CD4-positive, alpha-beta T cell (primary cell): ENCODE data around the gene EIF3L. TPM values are rescaled to one million over a fixed set of nuclear protein-coding genes. Genes with fewer than 3 reads are reported as not detected.

Experiments used
- ATAC-seq: fragments of 200-7000 bp; cut with Tn5 transposase; one replicate; pipeline ENCODE4 v1.10.0; 2022; ENCODE audit warnings: mild to moderate bottlenecking; ENCODE audit not compliant: poor library complexity
- CTCF ChIA-PET: fragments of 350-600 bp; sonication (Branson Sonifier 250); formaldehyde crosslinking; loops from one replicate; lab custom pipeline; 2021; ENCODE audit warnings: antibody characterized with exemption, inconsistent platforms; lab: Charles Lee
- POLR2A ChIA-PET: fragments of 350-600 bp; sonication (Branson Sonifier 250); formaldehyde crosslinking; loops from one replicate; lab custom pipeline; 2021; ENCODE audit warnings: antibody characterized with exemption, inconsistent platforms; lab: Charles Lee
- DNase-seq, 14 experiments: peaks; one replicate each; pipeline ENCODE4 v3.0.0-alpha.2; 2013 to 2020; ENCODE audit warnings: mixed read lengths in 2 of 14
- H3K27ac ChIP-seq, 2 donors: one replicate each; pipeline versions ENCODE4 v1.5.1 to v1.7.0; 2013; ENCODE audit warnings: low read length in 2 of 2, low read depth in 1 of 2, mild to moderate bottlenecking in 1 of 2
- H3K27me3 ChIP-seq, 2 experiments: 1 replicate in 1 of 2; 2 replicates in 1 of 2; pipeline versions ENCODE4 v1.6.1 to v1.7.0; 2013; ENCODE audit warnings: low read length in 2 of 2, control low read depth in 1 of 2, mild to moderate bottlenecking in 1 of 2, moderate library complexity in 1 of 2; ENCODE audit not compliant: insufficient read depth in 2 of 2, control insufficient read depth in 1 of 2
- H3K36me3 ChIP-seq: one replicate; pipeline ENCODE4 v1.6.1; 2013; ENCODE audit warnings: low read length, control low read depth; ENCODE audit not compliant: insufficient read depth
- H3K4me1 ChIP-seq: one replicate; pipeline ENCODE4 v1.6.1; 2013; ENCODE audit warnings: low read length, control low read depth; ENCODE audit not compliant: insufficient read depth
- H3K4me3 ChIP-seq: one replicate; pipeline ENCODE4 v1.5.1; 2013; ENCODE audit warnings: mild to moderate bottlenecking, low read length, moderate library complexity
- H3K9me3 ChIP-seq, 2 experiments: 1 replicate in 1 of 2; 2 replicates in 1 of 2; pipeline versions ENCODE4 v1.6.1 to v1.7.0; 2013; ENCODE audit warnings: low read length in 2 of 2, mild to moderate bottlenecking in 2 of 2, control low read depth in 1 of 2, moderate library complexity in 1 of 2; ENCODE audit not compliant: control insufficient read depth in 1 of 2, insufficient read depth in 1 of 2
- H3K27ac Mint-ChIP-seq: one replicate; pipeline ENCODE4 v1.8.0; 2020; ENCODE audit warnings: mixed read lengths
- H3K27me3 Mint-ChIP-seq: one replicate; pipeline ENCODE4 v1.8.0; 2021; ENCODE audit warnings: mixed read lengths
- H3K36me3 Mint-ChIP-seq: one replicate; pipeline ENCODE4 v1.8.0; 2021; ENCODE audit warnings: low read depth, mixed read lengths
- H3K4me1 Mint-ChIP-seq: one replicate; pipeline ENCODE4 v1.8.0; 2021; ENCODE audit warnings: low read depth, mixed read lengths
- H3K4me3 Mint-ChIP-seq: one replicate; pipeline ENCODE4 v1.8.0; 2020; ENCODE audit warnings: mild to moderate bottlenecking, mixed read lengths
- H3K9me3 Mint-ChIP-seq: one replicate; pipeline ENCODE4 v1.8.0; 2020; ENCODE audit warnings: mixed read lengths
- intact Hi-C, 2 experiments: fragments of 100-400 bp; cut with DNase I in 1 of 2; cut with micrococcal nuclease in 1 of 2; formaldehyde crosslinking; loops; one replicate each; pipeline versions ENCODE4 v1.15.1 to v1.9.0; 2023 to 2025; cut with DNase I, micrococcal nuclease
- total RNA-seq, 174 experiments: library from RNA in 2 of 174; stranded (reverse) in 2 of 174; gene quantifications; one replicate each; pipeline ENCODE4 v1.2.3 and lab custom pipeline; 2021 to 2026
- TF ChIP-seq, protein P1 (sequence below): fragments of 200-600 bp; IDR thresholded peaks from one replicate; pipeline ENCODE4 v1.8.0; 2022; ENCODE audit warnings: antibody characterized with exemption, mild to moderate bottlenecking

EIF3L gene
- total RNA-seq, 2 experiments from 2014 or later = 525 to 541 TPM

DNA sequence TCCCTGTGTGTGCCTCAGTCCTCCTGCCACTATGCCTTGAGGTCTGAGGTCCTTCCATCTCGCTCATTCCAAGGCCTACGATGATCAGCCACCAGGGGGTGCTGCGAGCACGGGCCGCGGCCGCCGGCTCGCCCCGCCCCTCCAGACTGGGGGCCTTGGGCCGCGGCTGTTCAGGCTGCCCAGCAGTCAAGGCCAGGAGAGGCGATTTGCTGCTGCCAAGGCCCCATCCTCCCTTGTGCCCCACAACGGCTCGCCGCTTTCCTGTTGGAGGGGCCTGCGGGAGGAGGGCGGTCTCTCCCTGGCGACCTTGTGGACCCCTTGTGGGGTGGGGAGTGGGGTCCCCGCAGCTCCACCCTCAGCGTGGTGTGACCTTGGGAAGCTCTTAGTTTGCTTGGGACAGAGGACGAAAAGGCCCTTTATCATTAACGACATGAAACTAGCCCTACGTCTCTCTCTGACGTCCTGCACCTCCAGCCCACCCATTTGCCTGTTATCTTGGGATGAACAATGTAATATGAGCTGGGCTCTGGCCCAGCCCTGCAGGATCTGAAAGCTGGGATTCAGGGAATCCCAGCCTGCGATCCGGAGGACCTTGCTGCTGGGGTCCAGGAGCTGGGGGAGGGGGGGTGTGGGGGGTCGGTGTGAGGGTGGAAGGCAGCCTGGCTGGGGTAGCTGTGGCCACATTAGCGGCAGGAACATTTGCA lies 31.4 kb upstream of the EIF3L start:
- Mint-ChIP-seq H3K27ac (no peak overlapping the region), H3K27me3 (peaks cover 38% of the 10 kb centered on the region), H3K36me3 (no peaks in the 10 kb centered on the region), H3K4me3 (no peak overlapping the region), H3K9me3 (no peaks in the 10 kb centered on the region), H3K4me1 (peaks cover 3% of the 10 kb centered on the region)
- ATAC-seq = peak; percentile 77
- intact Hi-C loops = loop anchor here (1.0 to 2.0 kb wide), 4 partner anchors 25 to 147 kb away; no protein-coding TSS in a partner anchor
- no peaks in the 10 kb centered on the region for H3K9me3 ChIP-seq
- DNase-seq = peak; percentile 53 to 88 (median 78)
- ChIA-PET CTCF (interaction anchor here (0.8 to 4.1 kb wide), 11 partner anchors 10 to 147 kb away, joined by 3 to 46 read pairs (median 5); partner anchors contain the start of genes ANKRD54, C22orf23, GCAT and POLR2F), POLR2A (interaction anchor here (0.9 to 1.8 kb wide), 6 partner anchors 10 to 210 kb away, joined by 3 to 7 read pairs (median 3); partner anchors contain the start of genes ANKRD54, GCAT and GGA1)
- H3K36me3 ChIP-seq = no peaks in the 10 kb centered on the region
- H3K27ac ChIP-seq = no peak overlapping the region
- peak overlapping the region; percentile 36 for H3K4me3 ChIP-seq
- peaks cover 5 to 15% of the 10 kb centered on the region in 2 experiments for H3K27me3 ChIP-seq
- TF ChIP-seq, protein P1, sequence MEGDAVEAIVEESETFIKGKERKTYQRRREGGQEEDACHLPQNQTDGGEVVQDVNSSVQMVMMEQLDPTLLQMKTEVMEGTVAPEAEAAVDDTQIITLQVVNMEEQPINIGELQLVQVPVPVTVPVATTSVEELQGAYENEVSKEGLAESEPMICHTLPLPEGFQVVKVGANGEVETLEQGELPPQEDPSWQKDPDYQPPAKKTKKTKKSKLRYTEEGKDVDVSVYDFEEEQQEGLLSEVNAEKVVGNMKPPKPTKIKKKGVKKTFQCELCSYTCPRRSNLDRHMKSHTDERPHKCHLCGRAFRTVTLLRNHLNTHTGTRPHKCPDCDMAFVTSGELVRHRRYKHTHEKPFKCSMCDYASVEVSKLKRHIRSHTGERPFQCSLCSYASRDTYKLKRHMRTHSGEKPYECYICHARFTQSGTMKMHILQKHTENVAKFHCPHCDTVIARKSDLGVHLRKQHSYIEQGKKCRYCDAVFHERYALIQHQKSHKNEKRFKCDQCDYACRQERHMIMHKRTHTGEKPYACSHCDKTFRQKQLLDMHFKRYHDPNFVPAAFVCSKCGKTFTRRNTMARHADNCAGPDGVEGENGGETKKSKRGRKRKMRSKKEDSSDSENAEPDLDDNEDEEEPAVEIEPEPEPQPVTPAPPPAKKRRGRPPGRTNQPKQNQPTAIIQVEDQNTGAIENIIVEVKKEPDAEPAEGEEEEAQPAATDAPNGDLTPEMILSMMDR = peak; percentile 83
- H3K4me1 ChIP-seq = peaks cover 21% of the 10 kb centered on the region

DNA sequence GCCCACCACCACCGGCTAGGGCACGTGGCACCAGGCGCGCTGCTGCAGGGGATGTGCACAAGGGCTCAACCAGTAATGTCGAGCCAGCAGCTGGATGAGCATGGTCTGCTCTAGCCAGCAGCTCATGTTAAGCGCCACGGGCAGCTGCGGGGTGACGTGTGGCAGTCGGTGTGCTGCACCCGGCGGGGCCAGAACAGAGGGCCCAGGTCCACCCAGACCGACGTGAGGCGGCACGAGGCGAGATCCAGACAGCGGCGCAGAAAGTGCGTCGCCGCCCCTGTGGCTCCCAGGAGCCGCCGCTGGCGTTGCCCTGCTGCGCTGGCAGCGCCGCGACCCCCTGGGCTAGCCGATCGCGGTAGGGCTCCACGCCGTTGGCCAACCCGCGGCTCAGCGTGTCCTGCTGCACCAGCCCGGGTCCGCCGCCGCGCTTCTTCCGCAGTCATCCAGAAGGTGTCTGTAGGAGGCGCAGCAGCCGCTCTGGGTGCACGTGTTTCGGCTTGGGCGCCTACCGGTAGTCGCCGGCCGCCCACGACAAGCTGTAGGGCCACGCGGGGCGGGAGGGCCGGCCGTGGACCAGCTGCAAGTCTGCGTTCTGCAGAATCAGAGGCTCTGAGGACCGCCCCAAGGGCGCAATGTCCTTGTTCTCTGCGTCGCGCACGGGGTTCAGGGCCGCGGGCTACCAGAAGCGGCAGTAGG lies 30.7 kb upstream of the EIF3L start:
- Mint-ChIP-seq H3K9me3 (no peaks in the 10 kb centered on the region), H3K27me3 (peaks cover 39% of the 10 kb centered on the region), H3K4me1 (peaks cover 3% of the 10 kb centered on the region), H3K36me3 (no peaks in the 10 kb centered on the region), H3K27ac (no peak overlapping the region), H3K4me3 (peak overlapping the region; percentile 25)
- peaks cover 9 to 19% of the 10 kb centered on the region in 2 experiments for H3K27me3 ChIP-seq
- no peaks in the 10 kb centered on the region for H3K36me3 ChIP-seq
- peak; percentile 36 to 82 (median 59) for DNase-seq
- intact Hi-C loops = loop anchor here in 1 of 2 experiments (1.0 kb wide), 1 partner anchor 45 kb away; no protein-coding TSS in a partner anchor
- no peaks in the 10 kb centered on the region for H3K9me3 ChIP-seq
- POLR2A ChIA-PET = interaction anchor here (0.9 to 1.8 kb wide), 6 partner anchors 10 to 210 kb away, joined by 3 to 7 read pairs (median 4); partner anchors contain the start of genes ANKRD54, GCAT and GGA1
- peak; percentile 78 for ATAC-seq
- TF ChIP-seq, protein P1 = no peak
- peak overlapping the region; percentile 36 for H3K4me3 ChIP-seq
- CTCF ChIA-PET = interaction anchor here (0.6 to 4.1 kb wide), 8 partner anchors 10 to 146 kb away, joined by 4 to 46 read pairs (median 6); partner anchors contain the start of genes C22orf23, GCAT and POLR2F
- peaks cover 21% of the 10 kb centered on the region for H3K4me1 ChIP-seq
- no peak overlapping the region for H3K27ac ChIP-seq

DNA sequence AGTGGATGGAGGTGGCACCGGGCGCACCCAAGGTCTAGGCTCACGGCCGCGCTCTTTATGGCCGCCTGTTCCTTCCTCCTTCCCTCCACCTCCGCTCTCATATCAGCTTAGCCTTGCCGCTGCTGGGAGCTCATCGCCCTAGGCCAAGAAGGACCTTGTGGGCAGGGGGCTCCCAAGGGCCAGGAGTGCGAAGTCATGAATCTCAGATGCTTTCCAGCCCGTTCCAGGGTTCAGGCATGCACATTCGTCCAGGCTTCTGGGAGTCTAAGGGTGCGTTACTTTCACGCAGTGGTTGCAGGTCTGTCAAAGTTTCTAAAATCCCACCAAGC lies 30.1 kb upstream of the EIF3L start:
- peaks cover 3% of the 10 kb centered on the region for H3K4me1 Mint-ChIP-seq
- CTCF ChIA-PET = interaction anchor here (0.6 to 4.1 kb wide), 5 partner anchors 11 to 74 kb away, joined by 4 to 46 read pairs (median 4); partner anchors contain the start of gene GCAT
- Histone ChIP-seq H3K9me3 (no peaks in the 10 kb centered on the region), H3K36me3 (no peaks in the 10 kb centered on the region), H3K27ac (no peak overlapping the region), H3K27me3 (peaks cover 9 to 19% of the 10 kb centered on the region in 2 experiments), H3K4me1 (peaks cover 21% of the 10 kb centered on the region), H3K4me3 (peak overlapping the region; percentile 36)
- DNase-seq (no peak), ATAC-seq (no peak)
- no peak overlapping the region for H3K27ac Mint-ChIP-seq
- no peaks in the 10 kb centered on the region for H3K36me3 Mint-ChIP-seq
- H3K4me3 Mint-ChIP-seq = peak overlapping the region; percentile 59
- TF ChIP-seq, protein P1 = no peak
- intact Hi-C loops = no loop called here
- POLR2A ChIA-PET = interaction anchor here (0.9 to 1.7 kb wide), 4 partner anchors 11 to 44 kb away, joined by 3 to 7 read pairs (median 4); partner anchors contain the start of genes ANKRD54 and GCAT
- no peaks in the 10 kb centered on the region for H3K9me3 Mint-ChIP-seq
- peaks cover 40% of the 10 kb centered on the region for H3K27me3 Mint-ChIP-seq
